H9 (cell line): ENCODE results near the gene SRSF2. TPM values are rescaled to one million over a fixed set of nuclear protein-coding genes. Genes with fewer than 3 reads are reported as not detected.

Experiments used
- DNase-seq: peaks from one replicate; pipeline ENCODE4 v3.0.0-alpha.2; 2017
- H2AFZ ChIP-seq: one replicate; pipeline ENCODE4 v1.6.1; 2013; ENCODE audit warnings: mild to moderate bottlenecking, low read length, control low read depth, moderate library complexity
- H2AK5ac ChIP-seq: 2 replicates; pipeline ENCODE4 v1.6.1; 2013; ENCODE audit warnings: low read length, control low read depth, mixed read lengths; ENCODE audit not compliant: insufficient read length
- H2BK120ac ChIP-seq: one replicate; pipeline ENCODE4 v1.6.1; 2013; ENCODE audit warnings: low read depth, mild to moderate bottlenecking, low read length, control low read depth, inconsistent platforms; ENCODE audit not compliant: poor library complexity, severe bottlenecking
- H2BK12ac ChIP-seq: 2 replicates; pipeline ENCODE4 v1.6.1; 2013; ENCODE audit warnings: low read length, control low read depth, mixed read lengths, low read depth; ENCODE audit not compliant: insufficient read length
- H2BK15ac ChIP-seq: 2 replicates; pipeline ENCODE4 v1.6.1; 2013; ENCODE audit warnings: low read depth, low read length, control low read depth
- H2BK20ac ChIP-seq: one replicate; pipeline ENCODE4 v1.6.1; 2013; ENCODE audit warnings: low read depth, mild to moderate bottlenecking, low read length, control low read depth, inconsistent platforms; ENCODE audit not compliant: poor library complexity, severe bottlenecking
- H2BK5ac ChIP-seq: 2 replicates; pipeline ENCODE4 v1.6.1; 2013; ENCODE audit warnings: low read length, control low read depth, mixed read lengths; ENCODE audit not compliant: insufficient read length
- H3K14ac ChIP-seq: 2 replicates; pipeline ENCODE4 v1.6.1; 2013; ENCODE audit warnings: low read length, control low read depth; ENCODE audit not compliant: insufficient read depth
- H3K18ac ChIP-seq: 2 replicates; pipeline ENCODE4 v1.6.1; 2013; ENCODE audit warnings: low read depth, mild to moderate bottlenecking, mixed read lengths, low read length, control low read depth; ENCODE audit not compliant: insufficient read length
- H3K23ac ChIP-seq: 2 replicates; pipeline ENCODE4 v1.6.1; 2013; ENCODE audit warnings: low read length, control low read depth, mixed read lengths, low read depth; ENCODE audit not compliant: insufficient read length
- H3K23me2 ChIP-seq: 2 replicates; pipeline ENCODE4 v1.6.1; 2013; ENCODE audit warnings: low read depth, mild to moderate bottlenecking, mixed read lengths, low read length, control low read depth; ENCODE audit not compliant: insufficient read length, poor library complexity, severe bottlenecking
- H3K27ac ChIP-seq: 2 replicates; pipeline ENCODE4 v1.5.1; 2013; ENCODE audit warnings: low read length, control low read depth, mixed read lengths, low read depth; ENCODE audit not compliant: insufficient read length
- H3K27me3 ChIP-seq: 2 replicates; pipeline ENCODE4 v1.6.1; 2013; ENCODE audit warnings: low read length, control low read depth, inconsistent platforms; ENCODE audit not compliant: insufficient read depth
- H3K4ac ChIP-seq: 2 replicates; pipeline ENCODE4 v1.6.1; 2013; ENCODE audit warnings: low read depth, mild to moderate bottlenecking, control low read depth, inconsistent platforms, low read length, moderate library complexity
- H3K4me1 ChIP-seq: 2 replicates; pipeline ENCODE4 v1.6.1; 2013; ENCODE audit warnings: low read length, control low read depth, inconsistent platforms; ENCODE audit not compliant: insufficient read depth
- H3K4me2 ChIP-seq: 2 replicates; pipeline ENCODE4 v1.6.1; 2013; ENCODE audit warnings: low read length, control low read depth, mixed read lengths; ENCODE audit not compliant: insufficient read length, insufficient read depth
- H3K56ac ChIP-seq: 2 replicates; pipeline ENCODE4 v1.6.1; 2013; ENCODE audit warnings: low read depth, mild to moderate bottlenecking, mixed read lengths, low read length, control low read depth; ENCODE audit not compliant: insufficient read length
- H3K79me1 ChIP-seq: 2 replicates; pipeline ENCODE4 v1.6.1; 2013; ENCODE audit warnings: low read depth, mild to moderate bottlenecking, moderate library complexity, low read length, control low read depth, inconsistent platforms; ENCODE audit not compliant: insufficient read depth, poor library complexity, severe bottlenecking
- H3K79me2 ChIP-seq: 2 replicates; pipeline ENCODE4 v1.6.1; 2013; ENCODE audit warnings: low read length, control low read depth, inconsistent platforms; ENCODE audit not compliant: insufficient read depth
- H3K9ac ChIP-seq: 2 replicates; pipeline ENCODE4 v1.6.1; 2013; ENCODE audit warnings: low read length, control low read depth, mixed read lengths; ENCODE audit not compliant: insufficient read length; ENCODE audit errors: extremely low read depth
- H3K9me3 ChIP-seq: one replicate; pipeline ENCODE4 v1.6.1; 2013; ENCODE audit warnings: low read depth, low read length, inconsistent platforms; ENCODE audit not compliant: control insufficient read depth
- H3T11ph ChIP-seq: one replicate; pipeline ENCODE4 v1.6.1; 2013; ENCODE audit warnings: mild to moderate bottlenecking, low read length, control low read depth, inconsistent platforms
- H4K20me1 ChIP-seq: one replicate; pipeline ENCODE4 v1.6.1; 2013; ENCODE audit not compliant: control insufficient read depth, insufficient read length, insufficient read depth
- H4K5ac ChIP-seq: 2 replicates; pipeline ENCODE4 v1.6.1; 2013; ENCODE audit warnings: low read depth, mild to moderate bottlenecking, mixed read lengths, low read length, control low read depth; ENCODE audit not compliant: insufficient read length
- H4K8ac ChIP-seq: replicated peaks from 2 replicates; pipeline ENCODE4 v1.6.1; 2013; ENCODE audit warnings: low read length, control low read depth, mixed read lengths, low read depth; ENCODE audit not compliant: insufficient read length
- H4K91ac ChIP-seq: 2 replicates; pipeline ENCODE4 v1.6.1; 2013; ENCODE audit warnings: low read depth, mild to moderate bottlenecking, moderate library complexity, mixed read lengths, low read length, control low read depth; ENCODE audit not compliant: insufficient read length
- H3K27ac Mint-ChIP-seq, 3 experiments: 2 replicates in 2 of 3; 3 replicates in 1 of 3; pipeline ENCODE4 v1.8.0; 2020 to 2021; ENCODE audit warnings: mixed read lengths in 3 of 3, mild to moderate bottlenecking in 1 of 3, moderate library complexity in 1 of 3
- H3K27me3 Mint-ChIP-seq: 2 replicates; pipeline ENCODE4 v1.8.0; 2021; ENCODE audit warnings: low read depth, mild to moderate bottlenecking, moderate library complexity, mixed read lengths
- H3K36me3 Mint-ChIP-seq, 3 experiments: 2 replicates in 2 of 3; 3 replicates in 1 of 3; pipeline ENCODE4 v1.8.0; 2020 to 2021; ENCODE audit warnings: low read depth in 3 of 3, mixed read lengths in 3 of 3; ENCODE audit not compliant: insufficient read depth in 1 of 3
- H3K4me1 Mint-ChIP-seq, 2 experiments: 2 replicates each; pipeline ENCODE4 v1.8.0; 2020; ENCODE audit warnings: mixed read lengths in 2 of 2
- H3K4me3 Mint-ChIP-seq, 2 experiments: 2 replicates in 1 of 2; 3 replicates in 1 of 2; pipeline ENCODE4 v1.8.0; 2020 to 2021; ENCODE audit warnings: mild to moderate bottlenecking in 2 of 2, mixed read lengths in 2 of 2, moderate library complexity in 1 of 2
- H3K9me3 Mint-ChIP-seq, 2 experiments: 2 replicates in 1 of 2; 3 replicates in 1 of 2; pipeline ENCODE4 v1.8.0; 2020; ENCODE audit warnings: mild to moderate bottlenecking in 2 of 2, mixed read lengths in 2 of 2, moderate library complexity in 1 of 2
- WGBS: extraction: QIAGEN DNeasy Blood & Tissue Kit; methylation state at CpG from one replicate; pipeline ENCODE4 v1.1.7; 2013; ENCODE audit warnings: missing lambda C conversion rate, low lambda C conversion rate, mixed read lengths; ENCODE audit not compliant: insufficient read length; ENCODE audit errors: extremely low coverage; 5-methylcytosine and 5-hydroxymethylcytosine counted together
- total RNA-seq: library from RNA; stranded (reverse); gene quantifications from 2 replicates; pipeline ENCODE4 v1.2.1, GENCODE V29; 2021
- TF ChIP-seq, protein P1 (sequence below): fragments of 200-600 bp; sonication (generic); conservative IDR thresholded peaks from 3 replicates; pipeline ENCODE4 v1.8.0; 2021; ENCODE audit warnings: antibody characterized with exemption, mild to moderate bottlenecking

The SRSF2 gene
- total RNA-seq, 1 experiment from 2014 or later, result 578 TPM

- no peak overlapping the region for H3K23ac ChIP-seq
- H3K18ac ChIP-seq, result no peak overlapping the region
- H3K79me2 ChIP-seq, result no peaks in the 10 kb centered on the region
- H3K4me1 ChIP-seq, result peaks cover 5% of the 10 kb centered on the region; the same call in 1 of the 2 replicates
- no peak overlapping the region for H3K14ac ChIP-seq
- H2BK120ac ChIP-seq, result no peak overlapping the region
- Mint-ChIP-seq H3K36me3 (no peaks in the 10 kb centered on the region; a peak in 1 of 7 replicates), H3K4me1 (peaks cover 33 to 50% of the 10 kb centered on the region in 2 experiments), H3K9me3 (no peaks in the 10 kb centered on the region), H3K27ac (no peak overlapping the region), H3K27me3 (peaks cover 2% of the 10 kb centered on the region), H3K4me3 (no peak overlapping the region)
- no peak for DNase-seq
- H2AK5ac ChIP-seq, result no peak overlapping the region
- no peak overlapping the region for H3K27ac ChIP-seq
- H3T11ph ChIP-seq, result no peak overlapping the region
- no peaks in the 10 kb centered on the region for H4K20me1 ChIP-seq
- H2BK15ac ChIP-seq, result no peak overlapping the region
- H4K8ac ChIP-seq, result no peak overlapping the region
- H3K4me2 ChIP-seq, result no peak overlapping the region
- H3K23me2 ChIP-seq, result no peaks in the 10 kb centered on the region
- H3K56ac ChIP-seq, result no peak overlapping the region
- H2BK12ac ChIP-seq, result no peak overlapping the region
- H4K5ac ChIP-seq, result no peak overlapping the region
- no peak overlapping the region for H2BK20ac ChIP-seq
- H3K79me1 ChIP-seq, result no peaks in the 10 kb centered on the region
- WGBS, result no CpG with 5 or more reads among the region's 2 CpGs
- TF ChIP-seq, protein P1, sequence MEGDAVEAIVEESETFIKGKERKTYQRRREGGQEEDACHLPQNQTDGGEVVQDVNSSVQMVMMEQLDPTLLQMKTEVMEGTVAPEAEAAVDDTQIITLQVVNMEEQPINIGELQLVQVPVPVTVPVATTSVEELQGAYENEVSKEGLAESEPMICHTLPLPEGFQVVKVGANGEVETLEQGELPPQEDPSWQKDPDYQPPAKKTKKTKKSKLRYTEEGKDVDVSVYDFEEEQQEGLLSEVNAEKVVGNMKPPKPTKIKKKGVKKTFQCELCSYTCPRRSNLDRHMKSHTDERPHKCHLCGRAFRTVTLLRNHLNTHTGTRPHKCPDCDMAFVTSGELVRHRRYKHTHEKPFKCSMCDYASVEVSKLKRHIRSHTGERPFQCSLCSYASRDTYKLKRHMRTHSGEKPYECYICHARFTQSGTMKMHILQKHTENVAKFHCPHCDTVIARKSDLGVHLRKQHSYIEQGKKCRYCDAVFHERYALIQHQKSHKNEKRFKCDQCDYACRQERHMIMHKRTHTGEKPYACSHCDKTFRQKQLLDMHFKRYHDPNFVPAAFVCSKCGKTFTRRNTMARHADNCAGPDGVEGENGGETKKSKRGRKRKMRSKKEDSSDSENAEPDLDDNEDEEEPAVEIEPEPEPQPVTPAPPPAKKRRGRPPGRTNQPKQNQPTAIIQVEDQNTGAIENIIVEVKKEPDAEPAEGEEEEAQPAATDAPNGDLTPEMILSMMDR, result no peak
- no peak overlapping the region for H3K9ac ChIP-seq
- no peak overlapping the region for H4K91ac ChIP-seq
- H3K9me3 ChIP-seq, result no peaks in the 10 kb centered on the region
- no peak overlapping the region for H3K4ac ChIP-seq
- H2AFZ ChIP-seq, result no peak overlapping the region
- no peak overlapping the region for H2BK5ac ChIP-seq
- H3K27me3 ChIP-seq, result no peaks in the 10 kb centered on the region
Observed at GRCh38 chr17:76702076-76702475, 35.1 kb downstream of the SRSF2 start.
